HG02884 (cell line): ENCODE results near the gene MAP1LC3A.
A peak's percentile ranks its signal among the peaks of the same experiment; 100 is the strongest.
"Not testable (repeated sequence)": the region's sequence is repeated elsewhere in the genome, so short reads cannot be mapped to it uniquely, and the experiment has no call there.

Experiments
- ATAC-seq: cut with Tn5 transposase; IDR thresholded peaks from one replicate; pipeline ENCODE4 v1.9.1; 2021; ENCODE audit warnings: mild to moderate bottlenecking, moderate library complexity; ENCODE audit not compliant: unreplicated experiment

The MAP1LC3A gene

DNA sequence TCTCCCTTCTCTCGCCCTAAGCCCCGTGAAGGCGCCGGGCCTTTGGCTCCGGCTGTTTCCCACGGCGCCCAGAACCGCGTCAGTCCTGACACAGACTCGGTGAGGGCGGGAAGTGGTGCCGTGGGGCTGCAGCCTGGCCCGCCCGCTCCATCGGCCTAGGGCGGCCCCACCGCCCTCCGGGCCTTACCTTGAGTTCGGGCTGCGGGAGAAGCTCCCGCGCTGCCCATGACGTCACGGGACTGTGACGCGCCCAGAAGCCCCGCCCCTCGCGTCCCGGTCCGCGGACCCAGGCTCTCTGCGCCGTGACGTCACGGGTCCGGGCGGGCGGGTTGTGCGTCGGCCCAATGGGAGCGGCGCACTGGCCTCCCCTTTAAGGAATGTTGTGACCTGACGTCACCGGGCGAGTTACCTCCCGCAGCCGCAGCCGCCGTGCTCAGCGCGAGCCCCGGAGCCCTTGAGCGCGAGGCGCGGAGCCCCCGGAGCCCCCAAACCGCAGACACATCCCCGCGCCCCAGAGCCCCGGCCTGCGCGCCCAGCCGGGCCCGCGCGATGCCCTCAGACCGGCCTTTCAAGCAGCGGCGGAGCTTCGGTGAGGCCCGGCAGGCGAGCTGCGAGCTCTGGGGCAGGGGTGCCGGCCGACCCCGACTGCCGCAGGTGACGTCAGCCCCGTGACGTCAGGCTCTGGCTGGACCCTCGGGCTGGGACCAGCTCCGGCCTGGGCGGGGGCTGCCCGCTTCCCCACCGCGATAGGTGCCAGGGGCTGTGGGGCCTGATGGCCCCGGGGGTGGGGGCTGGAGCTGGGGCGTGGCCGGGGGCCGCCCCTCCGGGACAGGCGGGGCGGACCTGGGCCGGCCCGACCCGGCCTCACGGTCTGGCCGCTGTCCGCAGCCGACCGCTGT is at the start of gene MAP1LC3A:
TSS of gene MAP1LC3A (plus strand) at position 399 of the 899 bp plus-strand sequence. CDS start at position 550, 151 bp downstream.
- ATAC-seq = no peak

DNA sequence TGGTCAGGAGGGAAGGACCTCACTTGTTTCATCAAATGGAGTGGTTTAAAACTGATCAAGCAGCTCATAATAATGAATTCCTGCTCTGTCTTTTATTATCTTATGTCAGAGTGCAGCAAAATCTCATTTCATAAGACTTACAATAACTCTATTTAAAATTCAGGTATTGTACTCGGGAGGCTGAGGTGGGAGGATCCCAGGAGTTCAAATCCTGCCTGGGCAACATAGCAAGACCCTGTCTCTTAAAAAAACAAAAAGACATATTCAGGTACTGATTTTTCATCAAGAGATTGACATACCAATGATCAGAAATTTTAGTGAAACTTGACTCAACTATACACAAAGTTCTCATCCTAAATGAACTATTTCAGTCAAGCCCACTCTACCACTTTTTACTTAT is 47.9 kb upstream of the MAP1LC3A start:
- ATAC-seq = no peak

DNA sequence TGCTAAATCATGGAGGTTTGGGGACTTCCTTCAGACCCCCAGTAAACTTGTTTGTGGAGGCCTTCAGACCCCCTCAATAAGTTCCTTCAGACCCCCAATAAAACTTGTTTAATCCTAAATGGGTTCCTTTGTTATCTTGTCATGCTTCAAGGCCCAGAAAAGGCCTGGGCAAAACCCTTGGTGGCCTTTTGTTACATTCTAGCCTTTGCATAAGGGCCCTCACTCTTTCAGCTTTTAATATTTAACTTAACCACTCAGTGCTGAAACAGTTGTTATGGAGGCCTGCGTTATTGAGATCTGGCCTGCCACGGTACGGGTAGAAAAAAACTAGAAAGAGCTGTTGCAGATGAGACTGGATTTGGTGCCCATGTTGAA is 46.6 kb upstream of the MAP1LC3A start:
- no peak for ATAC-seq

DNA sequence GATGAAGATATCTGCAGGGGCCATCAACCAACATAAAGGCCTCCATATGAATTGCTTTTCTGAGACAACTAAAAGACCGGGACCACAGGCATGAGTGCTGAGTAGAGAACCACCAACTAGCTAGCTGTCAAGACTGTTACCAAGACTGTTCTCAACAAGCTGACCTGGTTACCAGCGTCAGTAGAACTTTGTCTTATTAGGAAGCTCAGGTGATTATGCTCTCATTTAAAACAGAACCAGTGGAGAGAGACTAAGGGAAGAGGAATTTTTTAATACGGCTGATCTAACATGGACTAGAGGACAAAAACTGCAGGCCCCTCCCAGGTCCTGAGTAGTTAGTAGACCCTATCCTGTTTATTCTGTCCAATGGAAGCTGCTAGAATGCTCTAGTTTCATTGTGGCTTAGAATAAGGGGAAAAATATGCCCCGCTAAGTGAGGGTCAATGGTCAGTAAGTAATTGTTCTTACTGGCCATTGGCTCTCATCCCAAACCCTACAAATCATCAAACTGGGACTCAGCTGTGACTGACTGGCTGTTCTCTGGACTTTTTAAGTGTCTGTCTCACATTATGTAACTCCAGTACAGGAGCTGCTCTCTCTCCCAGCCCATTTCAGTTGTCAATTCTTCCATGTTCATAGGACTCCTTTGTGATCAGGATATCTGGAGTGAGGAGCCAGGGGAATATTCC is 46.1 kb upstream of the MAP1LC3A start:
- ATAC-seq = no peak

DNA sequence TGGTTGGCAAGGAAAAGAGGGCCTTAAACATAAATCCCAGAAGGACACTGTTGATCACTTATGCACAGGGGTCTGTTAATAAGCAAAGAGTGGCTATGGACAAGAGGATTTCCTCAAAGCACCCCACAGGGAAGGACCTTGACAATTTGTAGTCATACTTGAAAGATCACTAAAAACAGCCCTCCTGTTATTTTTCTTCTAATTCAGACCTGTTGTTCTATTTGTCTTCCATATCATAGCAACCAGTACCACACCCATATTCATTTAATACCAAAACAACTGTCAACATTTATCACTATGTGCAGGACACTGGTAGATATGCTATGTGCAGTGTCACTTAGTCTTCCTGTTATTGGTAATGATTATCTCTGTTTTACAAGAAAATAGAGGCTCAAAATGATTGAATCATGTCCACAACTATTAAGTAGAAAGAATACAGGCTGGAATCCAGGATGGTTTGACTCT is 45.5 kb upstream of the MAP1LC3A start:
- no peak for ATAC-seq

DNA sequence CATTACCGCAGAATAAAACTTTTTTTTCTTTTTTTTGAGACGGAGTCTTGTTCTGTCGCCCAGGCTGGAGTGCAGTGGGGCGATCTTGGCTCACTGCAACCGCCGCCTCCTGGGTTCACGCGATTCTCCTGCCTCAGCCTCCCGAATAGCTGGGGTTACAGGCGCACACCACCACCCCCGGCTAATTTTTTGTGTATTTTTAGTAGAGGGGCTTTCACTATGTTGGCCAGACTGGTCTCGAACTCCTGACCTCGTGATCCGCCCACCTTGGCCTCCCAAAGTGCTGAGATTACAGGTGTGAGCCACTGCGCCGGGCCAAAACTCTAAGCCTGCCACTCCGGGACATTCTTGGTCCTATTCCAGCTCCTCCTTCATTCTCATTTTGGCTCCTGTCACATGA is 44.5 kb upstream of the MAP1LC3A start:
- ATAC-seq = not testable (repeated sequence)

DNA sequence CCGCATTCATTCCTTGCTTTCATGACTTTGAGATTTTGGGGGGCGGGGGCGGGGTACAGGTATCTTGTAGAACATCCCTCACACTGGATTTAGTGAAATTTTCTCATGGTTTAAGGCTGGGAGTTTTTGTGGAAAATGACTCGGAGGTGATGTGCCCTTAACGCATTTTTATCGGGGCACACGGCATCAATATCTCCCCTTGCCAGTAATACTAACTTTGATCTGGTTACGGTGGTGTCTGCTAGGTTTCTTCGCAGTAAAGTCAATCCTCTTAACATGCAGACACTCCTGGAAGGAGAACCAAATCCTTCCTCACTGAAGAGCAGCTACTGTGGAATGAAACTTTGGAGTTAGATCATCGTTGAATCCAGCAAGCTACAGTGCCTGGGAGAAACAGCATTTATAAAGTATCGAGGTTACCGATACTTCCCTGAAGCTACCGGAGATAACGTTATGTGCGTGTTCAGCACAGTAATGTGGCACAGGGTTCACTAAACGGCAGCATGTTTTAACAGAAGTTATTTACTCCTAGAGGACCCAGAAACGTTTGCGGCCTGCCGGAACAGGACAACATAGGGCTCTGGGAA is 43.5 kb upstream of the MAP1LC3A start:
- no peak for ATAC-seq

DNA sequence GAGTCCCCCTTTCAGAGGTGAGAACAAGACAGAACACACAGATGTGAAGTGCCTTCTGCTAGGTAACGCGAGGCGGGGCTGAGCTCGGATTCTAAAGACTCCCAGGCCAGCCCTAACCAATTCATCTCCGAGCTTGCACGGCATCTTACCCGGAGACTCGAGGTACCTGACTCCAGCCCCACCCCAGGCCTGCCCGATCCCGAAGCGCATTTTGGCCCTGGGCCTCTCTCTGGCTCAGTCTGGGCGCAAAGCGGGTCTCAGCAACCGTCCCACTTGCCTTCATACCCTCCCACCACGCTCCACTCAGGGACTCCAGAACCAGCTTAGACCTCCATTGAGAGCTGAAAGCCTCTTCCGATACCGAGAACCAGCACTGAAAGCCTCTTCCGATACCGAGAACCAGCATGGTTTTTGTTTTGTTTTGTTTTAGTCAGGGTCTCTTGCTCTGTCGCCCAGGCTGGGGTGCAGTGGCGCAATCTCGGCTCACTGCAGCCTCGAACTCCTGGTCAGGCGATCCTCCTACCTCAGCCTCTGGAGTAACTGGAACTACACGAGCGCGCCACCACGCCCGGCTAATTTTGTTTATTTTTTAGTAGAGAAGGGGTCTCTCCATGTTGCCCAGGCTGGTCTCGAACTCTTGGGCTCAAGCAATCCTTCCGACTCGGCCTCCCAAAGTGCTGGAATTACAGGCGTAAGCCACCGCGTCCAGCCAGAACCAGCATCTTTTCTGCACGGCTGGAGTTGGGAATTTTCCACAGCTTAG is 42.9 kb upstream of the MAP1LC3A start:
- ATAC-seq = peak; percentile 41

DNA sequence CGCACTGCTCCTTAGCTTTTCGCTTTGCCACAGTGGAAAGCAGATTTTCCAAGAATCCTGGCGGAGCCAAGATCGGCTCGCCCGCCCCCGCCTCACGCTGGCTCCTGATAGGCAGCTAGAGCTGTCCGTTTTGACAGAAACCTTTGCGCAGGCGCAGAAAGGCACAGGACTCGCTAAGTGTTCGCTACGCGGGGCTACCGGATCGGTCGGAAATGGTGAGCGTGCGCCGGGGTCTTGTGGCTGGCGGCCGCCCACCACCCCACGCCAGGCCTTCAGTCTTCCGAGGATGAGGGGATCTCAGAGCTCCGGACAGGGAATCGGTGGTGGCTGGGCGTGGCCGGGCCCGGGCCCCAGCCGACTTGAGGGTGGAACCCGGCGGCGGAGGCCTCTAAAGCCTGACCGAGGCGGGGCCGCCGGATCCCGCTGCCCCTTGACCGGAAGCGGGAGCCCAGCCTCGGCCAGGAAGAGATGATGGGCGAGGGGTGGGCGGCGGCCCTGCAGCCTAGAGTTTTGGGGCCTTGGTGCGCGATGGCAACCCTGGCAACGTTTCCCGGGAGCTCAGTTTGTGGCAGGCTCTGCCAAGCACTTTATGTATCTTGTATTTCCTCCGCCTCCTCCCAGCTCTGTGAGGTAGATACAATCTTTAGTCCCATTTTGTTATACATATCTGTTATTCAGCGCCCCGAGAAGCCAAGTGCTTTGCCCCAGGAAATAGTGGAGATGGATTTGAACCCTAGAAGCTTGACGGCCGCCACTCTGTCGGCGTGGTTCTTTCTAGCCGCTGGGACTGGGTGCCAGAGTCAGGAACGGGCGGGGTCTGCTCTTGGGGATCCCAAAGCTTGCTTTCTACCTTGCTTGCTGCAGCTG is 42.0 kb upstream of the MAP1LC3A start, which contains the start of gene DYNLRB1:
TSS of gene DYNLRB1 (plus strand) at position 176 of the 867 bp plus-strand sequence. CDS start at position 213, 37 bp downstream.
- ATAC-seq = peak; percentile 56

DNA sequence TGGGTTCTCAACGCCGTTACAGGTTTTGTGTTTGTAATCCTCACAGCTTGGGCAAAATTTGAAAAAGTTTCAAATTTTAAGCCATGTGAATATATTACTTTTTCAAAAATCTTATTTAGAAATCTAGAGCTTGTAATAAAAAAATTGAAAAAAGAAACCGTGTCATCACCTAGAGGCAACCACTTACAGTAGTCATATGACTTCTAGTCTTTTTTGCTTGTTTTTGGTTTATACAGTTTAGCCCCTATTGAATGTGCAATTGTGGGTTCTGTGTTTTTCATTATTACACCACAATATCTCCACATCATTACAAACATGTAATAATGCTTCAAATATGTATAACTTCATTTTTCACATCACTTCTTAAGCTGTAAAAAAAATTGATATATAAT is 41.4 kb upstream of the MAP1LC3A start:
- no peak for ATAC-seq

DNA sequence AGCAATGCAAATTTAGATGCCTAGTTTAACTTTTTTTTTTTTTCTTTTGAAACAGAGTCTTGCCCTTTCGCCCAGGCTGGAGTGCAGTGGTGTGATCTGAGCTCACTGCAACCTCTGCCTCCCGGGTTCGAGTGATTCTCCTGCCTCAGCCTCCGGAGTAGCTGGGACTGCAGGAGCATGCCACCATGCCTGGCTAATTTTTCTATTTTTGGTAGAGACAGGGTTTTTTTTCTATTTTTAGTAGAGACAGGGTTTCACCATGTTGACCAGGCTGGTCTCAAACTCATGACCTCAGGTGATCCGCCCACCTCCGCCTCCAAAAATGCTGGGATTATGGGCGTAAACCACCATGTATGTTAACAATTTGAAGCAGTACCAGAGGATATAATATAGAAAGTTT is 39.7 kb upstream of the MAP1LC3A start:
- ATAC-seq = not testable (repeated sequence)

DNA sequence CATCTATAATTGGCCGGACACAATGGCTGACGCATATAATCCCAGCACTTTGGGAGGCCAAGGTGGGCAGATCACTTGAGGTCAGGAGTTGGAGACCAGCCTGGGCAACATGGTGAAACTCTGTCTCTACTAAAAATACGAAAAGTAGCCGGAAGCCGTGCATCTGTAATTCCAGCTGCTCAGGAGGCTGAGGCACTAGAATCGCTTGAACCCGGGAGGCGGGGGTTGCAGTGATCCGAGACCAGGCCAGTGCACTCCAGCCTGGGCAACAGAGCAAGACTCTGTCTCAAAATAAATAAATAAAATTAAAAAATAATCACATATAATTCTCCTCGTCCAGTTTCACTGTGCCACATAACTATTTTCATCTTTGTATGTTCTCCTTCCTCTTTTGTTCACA is 38.7 kb upstream of the MAP1LC3A start:
- ATAC-seq = not testable (repeated sequence)

DNA sequence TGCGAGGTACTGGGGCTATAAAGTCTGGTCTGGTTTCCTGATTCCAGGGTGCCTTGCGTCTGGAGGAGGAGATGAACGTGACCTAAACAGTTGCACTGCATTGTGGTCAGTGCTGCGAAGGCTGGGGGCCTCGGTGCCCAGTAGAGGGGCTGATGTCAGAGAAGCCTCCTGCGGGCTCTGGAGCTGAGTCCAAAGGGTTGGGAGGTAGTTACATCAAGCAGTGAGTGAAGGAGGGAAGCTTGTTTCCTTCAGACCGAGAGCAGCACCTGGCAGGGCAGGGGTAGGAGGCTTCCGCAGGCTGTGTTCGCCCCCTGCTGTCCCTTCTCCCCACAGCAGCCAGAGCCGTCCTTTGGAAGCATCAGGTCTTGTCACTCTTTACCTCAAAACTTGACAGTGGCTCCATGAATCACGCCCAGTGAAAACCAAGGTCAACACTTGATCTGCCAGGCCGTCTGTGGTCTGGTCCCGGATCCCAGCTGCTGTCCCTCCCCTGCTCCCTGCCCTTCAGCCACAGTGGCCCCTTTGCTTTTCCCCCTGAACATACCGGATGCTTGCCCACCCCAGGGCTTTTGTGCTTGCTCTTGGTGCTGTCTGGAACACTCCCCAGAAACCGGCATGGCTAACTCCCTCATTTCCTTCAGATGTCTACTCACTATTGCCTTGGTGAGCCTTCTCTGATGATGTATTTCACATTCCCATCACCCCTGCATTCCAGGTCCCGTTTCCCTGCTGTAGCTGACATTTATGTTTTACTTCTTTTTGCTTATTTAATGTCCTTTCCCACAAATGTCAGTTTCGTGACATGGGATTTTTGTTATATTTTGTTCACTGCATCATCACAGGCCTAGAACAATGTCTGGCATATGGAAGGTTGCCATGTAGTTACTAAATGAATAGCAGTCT is 35.3 kb upstream of the MAP1LC3A start:
- ATAC-seq = no peak

DNA sequence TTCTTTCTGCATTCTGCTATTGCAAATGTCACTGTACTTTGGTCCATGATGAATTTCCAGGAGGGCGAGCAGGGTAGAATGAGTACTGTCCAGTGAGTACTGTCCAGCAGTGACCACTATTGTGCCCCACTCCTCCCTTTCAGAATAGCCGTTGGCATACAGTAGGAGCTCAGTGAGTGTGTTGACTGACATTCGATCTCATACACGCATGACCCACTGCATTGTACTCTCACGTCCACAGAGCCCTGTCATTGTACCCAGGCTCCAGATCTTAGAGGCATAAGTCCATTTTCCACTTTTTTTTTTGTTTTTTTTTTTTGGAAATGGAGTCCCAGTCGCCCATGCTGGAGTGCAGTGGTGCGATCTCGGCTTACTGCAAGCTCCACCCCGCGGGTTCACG is 34.1 kb upstream of the MAP1LC3A start:
- no peak for ATAC-seq

DNA sequence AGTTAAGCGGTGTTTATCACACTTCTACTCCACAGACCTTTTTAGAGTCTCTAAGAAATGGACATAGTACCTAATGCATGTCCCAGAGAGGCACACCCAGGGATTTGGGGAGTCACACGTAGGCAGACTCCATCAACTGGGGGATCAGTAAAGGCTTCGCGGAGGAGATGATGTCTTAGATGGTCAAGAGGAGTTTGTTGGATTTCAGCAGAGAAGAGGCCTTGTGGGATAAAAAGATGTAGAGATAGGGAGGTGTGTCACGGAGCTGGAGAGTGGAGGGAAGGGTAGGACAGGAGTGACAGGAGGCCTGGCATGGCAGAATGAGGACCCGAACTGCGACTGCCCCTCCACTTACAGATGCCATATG is 33.2 kb upstream of the MAP1LC3A start:
- no peak for ATAC-seq

DNA sequence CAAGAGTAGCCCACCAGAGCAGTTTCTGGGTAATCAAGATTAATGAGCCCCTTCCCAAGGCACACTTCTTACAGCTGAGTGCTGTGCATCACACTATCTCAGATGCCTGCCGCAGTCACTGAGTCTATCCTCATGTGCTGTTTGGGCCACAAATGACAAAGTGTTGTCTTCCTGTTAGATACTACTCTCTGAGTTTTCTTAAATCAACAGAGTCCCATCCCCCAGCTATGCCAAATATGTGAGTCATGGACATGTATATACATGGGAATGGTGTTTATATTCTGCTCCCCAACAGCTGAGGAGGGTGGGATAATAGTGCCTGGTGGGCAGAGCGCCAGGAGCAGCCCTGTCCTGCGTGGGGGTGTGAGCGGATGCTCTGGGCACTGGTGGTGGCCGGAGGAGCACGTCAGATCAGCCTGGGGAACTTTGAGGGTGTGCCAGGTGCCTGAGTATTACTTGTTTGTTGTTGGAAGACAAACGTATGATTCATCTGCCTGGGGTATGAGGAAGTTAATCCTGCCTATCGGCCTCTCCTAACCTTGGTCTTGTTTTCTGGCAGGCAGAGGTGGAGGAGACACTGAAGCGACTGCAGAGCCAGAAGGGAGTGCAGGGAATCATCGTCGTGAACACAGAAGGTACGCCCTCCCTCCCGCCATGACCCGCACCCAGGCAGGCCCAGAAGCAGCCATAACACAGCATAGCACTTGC is 32.7 kb upstream of the MAP1LC3A start:
- ATAC-seq = no peak

DNA sequence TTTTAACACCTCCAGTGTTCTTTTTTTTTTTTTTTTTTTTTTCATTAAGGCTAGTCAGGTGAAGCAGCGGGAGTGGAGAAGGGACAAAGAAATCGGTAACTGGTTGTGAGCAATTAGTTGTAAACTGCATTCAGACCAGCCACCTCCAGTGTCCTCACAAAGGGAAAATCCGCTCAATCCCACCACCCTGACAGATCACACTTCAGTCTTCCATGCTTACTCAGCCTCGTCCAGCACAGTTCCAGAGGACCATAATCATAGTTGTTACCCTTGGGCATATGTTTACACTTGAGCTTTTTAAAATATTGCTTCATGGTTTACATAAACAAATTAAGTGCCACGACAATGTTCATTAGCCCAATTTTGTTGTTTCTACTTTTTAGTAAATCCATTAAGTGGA is 32.1 kb upstream of the MAP1LC3A start:
- no peak for ATAC-seq

DNA sequence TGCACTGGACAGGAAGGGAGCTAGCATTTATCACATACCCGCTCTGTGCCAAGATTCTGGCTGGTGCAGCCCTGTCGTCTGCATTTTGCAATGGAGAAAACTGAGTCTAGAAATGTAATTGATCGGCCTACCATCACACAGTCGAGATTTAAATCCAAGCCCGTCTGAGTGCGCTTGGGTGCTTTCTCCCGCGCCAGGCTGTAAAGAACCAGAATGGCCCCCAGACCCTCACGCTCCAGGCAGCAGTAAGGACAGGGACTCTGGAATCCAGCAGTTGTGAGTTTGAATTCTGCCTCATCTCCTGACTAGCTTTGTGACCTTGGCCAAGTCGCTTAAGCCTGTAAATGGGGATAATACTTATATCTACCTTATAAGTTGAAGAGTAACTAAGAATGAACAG is 31.5 kb upstream of the MAP1LC3A start:
- no peak for ATAC-seq
